GM08714 (cell line): ENCODE data around the gene ITGB3.
A peak's percentile ranks its signal among the peaks of the same experiment; 100 is the strongest.

Source experiments
- H3K4me3 ChIP-seq: fragments of 200-500 bp; sonication (Bioruptor generic); 2 replicates; pipeline ENCODE4 v1.5.1; 2014; ENCODE audit warnings: mild to moderate bottlenecking, low read length, inconsistent platforms
- ZNF274 ChIP-seq: IDR thresholded peaks from 2 replicates; pipeline ENCODE4 v1.6.1; 2012; ENCODE audit warnings: mild to moderate bottlenecking, low read depth, low read length

ITGB3 gene

GRCh38 chr17:47273245-47273644 is 19.6 kb downstream of the ITGB3 start:
- no peak for TF ChIP-seq ZNF274
- H3K4me3 ChIP-seq = no peak overlapping the region

- no peak for TF ChIP-seq ZNF274
- H3K4me3 ChIP-seq = no peak overlapping the region
Observed at GRCh38 chr17:47274319-47275069, 20.9 kb downstream of the ITGB3 start.

DNA sequence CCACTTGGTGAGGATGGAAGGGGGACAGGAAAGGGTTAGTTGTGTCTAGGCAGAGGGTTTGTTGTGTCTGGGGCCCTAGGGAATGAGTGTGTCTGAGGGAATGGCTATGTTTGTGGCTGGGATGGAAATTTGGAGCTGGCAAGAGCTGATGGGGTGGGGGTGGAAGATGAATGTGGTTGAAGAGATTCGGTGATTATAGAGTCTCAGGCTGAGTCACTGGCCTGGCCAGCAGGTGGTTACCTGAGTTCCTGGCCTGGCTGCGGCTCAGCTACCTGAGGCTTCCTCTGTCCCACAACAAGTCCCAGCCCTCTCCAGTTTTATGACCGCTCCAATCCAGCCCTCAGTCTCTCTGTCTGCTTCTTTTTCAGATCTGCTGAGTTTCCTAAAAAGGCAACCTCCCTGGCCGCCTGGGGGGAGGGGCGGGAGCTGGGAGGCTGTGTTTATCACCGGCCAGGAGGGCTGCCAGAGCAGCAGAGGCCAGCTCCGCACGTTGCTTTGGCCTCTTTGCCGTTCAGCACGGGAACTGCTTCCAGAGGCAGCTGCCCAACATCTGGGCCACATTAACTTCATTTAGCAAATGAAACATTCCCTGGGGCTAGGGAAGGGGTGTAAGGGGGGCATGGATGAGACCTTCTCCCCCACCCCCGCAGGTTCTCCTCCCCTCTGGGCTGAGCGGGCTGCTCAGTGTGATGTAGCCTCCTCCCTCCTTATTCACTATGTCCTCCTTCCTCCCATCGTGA is 21.8 kb downstream of the ITGB3 start:
- H3K4me3 ChIP-seq = no peak overlapping the region
- TF ChIP-seq ZNF274 = no peak

DNA sequence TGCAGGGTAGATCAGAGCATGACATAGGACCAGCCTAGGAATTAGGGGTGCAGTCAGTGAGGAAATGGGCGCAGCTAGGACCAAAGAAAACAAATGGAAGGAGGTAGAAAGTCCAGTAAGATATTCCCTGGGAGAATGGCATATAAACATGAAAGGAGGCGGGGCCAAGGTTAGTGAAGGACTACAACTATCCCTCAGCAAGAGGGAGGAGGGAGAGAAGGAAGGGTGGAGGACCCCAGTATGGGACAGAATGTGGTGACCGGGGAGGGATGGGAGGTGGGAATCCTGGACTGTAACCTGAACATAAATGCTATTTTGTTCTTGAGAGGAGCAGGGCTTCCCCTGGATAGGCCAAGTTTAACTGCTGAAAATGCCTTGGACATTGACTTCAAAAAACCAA is 22.8 kb downstream of the ITGB3 start:
- no peak for TF ChIP-seq ZNF274

DNA sequence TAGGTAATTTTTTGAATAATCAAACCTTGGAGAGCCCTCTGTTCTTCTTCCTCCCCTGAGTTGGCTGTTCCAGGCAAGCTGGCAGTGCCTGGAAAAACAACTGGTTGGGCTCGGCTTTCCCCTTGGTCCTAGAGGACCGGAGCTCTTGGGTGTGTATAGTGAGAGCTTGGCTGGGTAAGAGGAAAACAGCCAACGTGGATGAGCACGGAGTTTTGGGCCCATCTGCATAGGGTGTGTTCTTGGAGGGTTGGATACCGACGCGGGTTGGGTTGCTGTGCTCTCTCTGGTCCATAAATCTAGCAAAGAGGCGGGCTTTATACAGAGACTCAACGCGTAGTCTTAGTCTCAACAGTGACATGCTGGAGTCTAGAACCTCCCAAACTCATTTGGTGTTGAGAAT is 23.2 kb downstream of the ITGB3 start:
- H3K4me3 ChIP-seq = no peak overlapping the region
- no peak for TF ChIP-seq ZNF274

More for the DNA sequence above, 22.8 kb downstream of the ITGB3 start:
- no peak overlapping the region for H3K4me3 ChIP-seq

DNA sequence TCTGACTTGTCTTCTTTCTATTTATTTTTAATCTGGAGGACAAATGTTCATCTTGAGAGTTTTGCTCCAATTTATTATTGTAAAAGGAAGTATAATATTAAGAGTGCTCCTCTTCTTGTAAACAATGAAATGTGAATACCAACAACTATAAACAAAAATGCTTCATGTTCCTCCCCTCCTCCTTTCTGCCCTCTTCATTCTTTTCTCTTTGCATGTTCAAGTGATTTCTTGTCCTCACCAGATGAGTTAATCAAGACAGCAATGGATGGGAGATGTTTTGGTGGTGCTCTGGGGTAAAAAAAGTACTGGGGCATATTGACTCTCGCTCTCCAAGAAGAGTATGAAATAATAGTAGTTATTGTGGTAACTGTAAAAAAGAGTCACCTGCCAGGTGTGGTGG is 24.3 kb downstream of the ITGB3 start:
- no peak overlapping the region for H3K4me3 ChIP-seq
- TF ChIP-seq ZNF274 = no peak

DNA sequence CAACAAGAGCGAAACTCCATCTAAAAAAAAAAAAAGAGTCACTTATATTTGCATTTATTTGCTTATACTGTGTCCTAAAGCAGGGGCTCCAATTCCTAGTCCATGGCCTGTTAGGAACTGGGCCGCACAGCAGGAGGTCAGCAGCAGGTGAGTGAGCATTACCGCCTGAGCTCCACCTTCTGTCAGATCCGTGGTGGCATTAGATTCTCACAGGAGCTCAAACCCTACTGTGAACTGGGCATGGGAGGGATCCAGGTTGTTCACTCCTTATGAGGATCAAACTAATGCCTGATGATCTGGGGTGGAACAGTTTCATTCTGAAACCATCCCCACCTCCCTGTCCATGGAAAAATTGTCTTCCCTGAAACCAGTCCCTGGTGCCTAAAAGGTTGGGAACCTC is 24.9 kb downstream of the ITGB3 start:
- H3K4me3 ChIP-seq = no peak overlapping the region; the same call in 1 of the 2 replicates
- TF ChIP-seq ZNF274 = no peak

GRCh38 chr17:47279062-47279801 is 25.6 kb downstream of the ITGB3 start:
- H3K4me3 ChIP-seq = no peak overlapping the region; the same call in 1 of the 2 replicates
- no peak for TF ChIP-seq ZNF274

GRCh38 chr17:47280072-47280811 is 26.6 kb downstream of the ITGB3 start:
- no peak for TF ChIP-seq ZNF274
- no peak overlapping the region for H3K4me3 ChIP-seq

GRCh38 chr17:47281216-47281615 is 27.6 kb downstream of the ITGB3 start:
- H3K4me3 ChIP-seq = no peak overlapping the region
- TF ChIP-seq ZNF274 = no peak

DNA sequence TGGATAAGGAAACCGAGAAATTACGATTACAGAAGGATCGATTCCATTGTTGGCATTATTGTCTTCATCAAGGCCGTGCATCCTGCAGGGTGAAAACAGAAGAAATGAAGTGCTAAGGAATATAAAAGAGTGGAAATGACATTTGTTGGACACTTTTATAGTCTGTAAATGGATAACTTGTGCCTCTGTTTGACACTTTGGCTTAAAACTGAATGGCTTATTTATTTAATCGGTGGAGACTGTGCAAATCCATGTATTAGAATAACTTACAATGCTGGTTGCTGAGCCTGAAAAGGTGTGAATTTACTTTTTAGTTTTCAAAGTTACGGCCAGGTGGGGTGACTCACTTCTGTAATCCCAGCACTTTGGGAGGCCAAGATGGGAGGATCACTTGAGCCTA is 31.4 kb downstream of the ITGB3 start:
- TF ChIP-seq ZNF274 = no peak
- no peak overlapping the region for H3K4me3 ChIP-seq

DNA sequence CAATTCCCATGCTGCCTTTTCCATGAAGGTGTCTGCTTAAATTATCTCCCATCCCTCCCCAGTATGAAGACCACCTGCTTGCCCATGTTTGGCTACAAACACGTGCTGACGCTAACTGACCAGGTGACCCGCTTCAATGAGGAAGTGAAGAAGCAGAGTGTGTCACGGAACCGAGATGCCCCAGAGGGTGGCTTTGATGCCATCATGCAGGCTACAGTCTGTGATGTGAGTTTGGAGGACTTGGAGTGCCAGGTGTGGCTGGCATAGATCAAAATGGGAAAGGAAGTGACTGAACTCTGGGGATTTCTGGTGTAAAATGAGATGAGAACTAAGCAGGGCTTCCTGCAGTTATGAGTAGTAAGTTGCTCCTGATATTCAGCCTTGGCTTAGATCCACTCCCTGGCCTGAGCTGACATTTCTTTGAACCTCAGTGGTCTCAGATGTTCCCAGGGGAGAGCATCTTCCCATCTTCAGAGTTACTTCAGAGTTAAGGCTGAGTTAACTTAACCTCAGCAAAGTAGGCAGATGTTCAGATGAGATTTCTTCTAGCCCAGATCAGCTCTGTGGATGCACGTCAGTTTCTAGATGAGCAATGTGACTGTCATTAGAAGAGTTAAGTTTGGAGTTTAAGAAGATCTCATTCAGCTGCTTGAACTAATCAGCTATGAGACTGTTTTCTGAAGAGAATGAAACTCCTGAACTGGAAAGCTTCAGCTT is 32.7 kb downstream of the ITGB3 start:
- TF ChIP-seq ZNF274 = no peak

DNA sequence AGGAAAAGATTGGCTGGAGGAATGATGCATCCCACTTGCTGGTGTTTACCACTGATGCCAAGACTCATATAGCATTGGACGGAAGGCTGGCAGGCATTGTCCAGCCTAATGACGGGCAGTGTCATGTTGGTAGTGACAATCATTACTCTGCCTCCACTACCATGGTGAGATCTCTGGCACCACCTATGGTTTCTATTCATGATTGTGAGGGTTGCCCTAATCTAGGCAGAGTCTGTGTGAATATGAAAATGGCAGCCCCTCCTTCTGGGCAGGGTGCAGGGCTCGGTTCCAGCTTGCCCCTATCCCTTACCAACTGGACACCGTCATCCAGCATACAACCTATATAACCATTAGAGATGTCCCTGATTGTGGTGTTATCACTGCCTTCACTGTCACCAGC is 33.4 kb downstream of the ITGB3 start:
- no peak for TF ChIP-seq ZNF274

More for the DNA sequence above, 32.7 kb downstream of the ITGB3 start:
- H3K4me3 ChIP-seq = peak overlapping the region; percentile 32; the same call in 1 of the 2 replicates

More for the DNA sequence above, 33.4 kb downstream of the ITGB3 start:
- H3K4me3 ChIP-seq = peak overlapping the region; percentile 32; the same call in 1 of the 2 replicates
